IPS-18a (cell line): ENCODE data around the gene SPECC1L.
A peak's percentile ranks its signal among the peaks of the same experiment; 100 is the strongest.

Experiments
- H3K27ac ChIP-seq: one replicate; pipeline ENCODE4 v1.5.1; 2013; ENCODE audit warnings: low read length
- H3K27me3 ChIP-seq: one replicate; pipeline ENCODE4 v1.6.1; 2013; ENCODE audit warnings: mild to moderate bottlenecking, low read length; ENCODE audit not compliant: control insufficient read depth, insufficient read depth
- H3K36me3 ChIP-seq: one replicate; pipeline ENCODE4 v1.6.1; 2013; ENCODE audit warnings: low read depth, low read length; ENCODE audit not compliant: control insufficient read depth
- H3K4me1 ChIP-seq: one replicate; pipeline ENCODE4 v1.6.1; 2013; ENCODE audit warnings: low read depth, low read length; ENCODE audit not compliant: control insufficient read depth
- H3K4me3 ChIP-seq: one replicate; pipeline ENCODE4 v1.5.1; 2013; ENCODE audit warnings: low read length
- H3K9ac ChIP-seq: one replicate; pipeline ENCODE4 v1.6.1; 2013; ENCODE audit warnings: mild to moderate bottlenecking, low read length, moderate library complexity
- H3K9me3 ChIP-seq: one replicate; pipeline ENCODE4 v1.6.1; 2013; ENCODE audit warnings: low read depth, low read length; ENCODE audit not compliant: control insufficient read depth

SPECC1L gene

GRCh38 chr22:24422102-24422665 lies 151.6 kb downstream of the SPECC1L start:
- Histone ChIP-seq H3K9ac (no peak overlapping the region), H3K27me3 (peaks cover 13% of the 10 kb centered on the region), H3K4me3 (no peak overlapping the region), H3K4me1 (peaks cover 8% of the 10 kb centered on the region), H3K9me3 (no peaks in the 10 kb centered on the region), H3K27ac (no peak overlapping the region), H3K36me3 (no peaks in the 10 kb centered on the region)

- no peaks in the 10 kb centered on the region for H3K36me3 ChIP-seq
- H3K27me3 ChIP-seq: peaks cover 13% of the 10 kb centered on the region
- H3K4me3 ChIP-seq: peak overlapping the region; percentile 46
- H3K4me1 ChIP-seq: peaks cover 9% of the 10 kb centered on the region
- no peak overlapping the region for H3K27ac ChIP-seq
- no peaks in the 10 kb centered on the region for H3K9me3 ChIP-seq
- H3K9ac ChIP-seq: no peak overlapping the region
Measured at GRCh38 chr22:24423519-24424000, 152.9 kb downstream of the SPECC1L start.

DNA sequence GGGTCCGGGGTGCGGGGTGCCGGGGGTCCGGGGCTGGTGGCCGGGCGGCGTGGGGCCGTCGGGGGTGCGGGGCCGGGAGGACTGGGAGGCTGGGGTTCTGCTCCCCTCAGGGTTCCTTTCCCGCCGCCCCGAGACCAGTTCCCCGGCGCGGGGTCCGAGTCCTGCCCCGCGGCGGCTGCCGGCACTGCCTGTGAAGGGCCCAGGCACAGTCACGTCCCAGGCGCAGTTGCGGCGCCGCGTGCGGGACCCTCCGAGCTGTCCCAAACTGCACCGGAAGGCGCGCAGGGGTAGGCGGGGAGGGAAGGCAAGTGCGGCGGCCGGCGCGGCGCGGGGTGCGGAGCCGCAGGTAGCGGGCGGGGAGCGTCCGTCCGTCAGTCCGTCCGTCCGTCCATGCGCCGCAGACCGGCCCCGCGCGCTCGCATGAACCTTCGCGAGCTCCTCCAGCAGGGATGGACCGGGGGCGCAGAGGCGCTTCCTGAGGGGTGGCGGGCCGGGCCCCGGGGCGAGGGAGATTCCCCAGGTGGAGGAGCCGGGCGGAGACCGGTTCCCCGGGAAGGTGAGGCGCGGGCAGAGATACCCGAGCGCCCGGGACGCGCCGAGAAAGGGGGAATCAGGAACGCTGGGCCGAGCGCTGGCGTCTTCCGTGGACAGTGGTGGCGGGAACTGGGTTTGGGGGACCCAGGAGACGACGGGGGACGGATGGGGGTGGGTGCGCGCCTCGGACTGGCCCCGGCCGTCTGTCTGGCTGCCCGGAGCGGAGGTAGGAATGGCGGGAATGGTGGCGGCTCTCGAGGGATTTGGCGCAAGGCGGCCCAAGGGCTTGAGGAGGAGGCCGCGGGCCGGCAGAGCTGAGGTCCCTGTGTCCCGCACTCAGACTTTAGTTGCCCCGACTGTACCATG lies 153.6 kb downstream of the SPECC1L start:
- Histone ChIP-seq H3K36me3 (no peaks in the 10 kb centered on the region), H3K27ac (no peak overlapping the region), H3K4me3 (peak overlapping the region; percentile 46), H3K27me3 (peaks cover 13% of the 10 kb centered on the region), H3K4me1 (peaks cover 15% of the 10 kb centered on the region), H3K9ac (no peak overlapping the region), H3K9me3 (no peaks in the 10 kb centered on the region)

GRCh38 chr22:24424901-24425775 lies 154.5 kb downstream of the SPECC1L start:
- Histone ChIP-seq H3K36me3 (no peaks in the 10 kb centered on the region), H3K4me1 (peaks cover 9% of the 10 kb centered on the region), H3K9me3 (no peaks in the 10 kb centered on the region), H3K27me3 (peaks cover 13% of the 10 kb centered on the region), H3K9ac (no peak overlapping the region), H3K4me3 (peak overlapping the region; percentile 46), H3K27ac (no peak overlapping the region)

DNA sequence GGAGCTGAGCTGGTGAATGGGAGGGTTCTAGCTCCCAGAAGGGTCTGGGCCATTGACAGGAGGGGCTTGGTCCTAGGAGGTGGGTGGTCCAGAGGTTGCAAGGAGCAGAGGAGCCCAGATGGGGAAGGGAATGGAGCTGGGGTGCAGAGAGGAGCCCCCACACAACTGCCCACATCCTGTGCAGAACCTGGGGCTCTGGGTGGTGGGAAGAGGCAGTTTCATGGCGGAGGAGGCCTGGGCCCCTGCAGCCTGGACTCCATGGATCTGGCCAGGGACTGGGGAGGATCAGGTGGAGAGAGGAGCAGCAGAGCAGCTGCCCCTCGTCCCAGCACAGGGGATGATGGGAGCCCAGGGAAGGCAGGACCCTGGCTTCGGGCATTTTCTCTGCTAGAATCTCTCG lies 155.8 kb downstream of the SPECC1L start:
- H3K4me3 ChIP-seq: no peak overlapping the region
- no peak overlapping the region for H3K9ac ChIP-seq
- no peak overlapping the region for H3K27ac ChIP-seq
- H3K4me1 ChIP-seq: peaks cover 9% of the 10 kb centered on the region
- H3K27me3 ChIP-seq: peaks cover 13% of the 10 kb centered on the region
- H3K9me3 ChIP-seq: no peaks in the 10 kb centered on the region
- no peaks in the 10 kb centered on the region for H3K36me3 ChIP-seq

- H3K36me3 ChIP-seq: no peaks in the 10 kb centered on the region
- H3K9me3 ChIP-seq: no peaks in the 10 kb centered on the region
- peaks cover 13% of the 10 kb centered on the region for H3K27me3 ChIP-seq
- peaks cover 9% of the 10 kb centered on the region for H3K4me1 ChIP-seq
- H3K4me3 ChIP-seq: no peak overlapping the region
- H3K27ac ChIP-seq: no peak overlapping the region
- no peak overlapping the region for H3K9ac ChIP-seq
Measured at GRCh38 chr22:24426851-24427499, 156.3 kb downstream of the SPECC1L start.

GRCh38 chr22:24427500-24428164 lies 157.0 kb downstream of the SPECC1L start, which contains the start of gene ADORA2A:
ADORA2A (plus strand) TSS chr22:24427599; CDS start chr22:24433405, 5,806 bp downstream.
- Histone ChIP-seq H3K9ac (no peak within 1 kb of the TSS), H3K4me1 (peaks cover 9% of the 10 kb centered on the region), H3K27ac (no peak within 1 kb of the TSS), H3K9me3 (no peaks in the 10 kb centered on the region), H3K27me3 (peaks cover 13% of the 10 kb centered on the region), H3K36me3 (no peaks in the 10 kb centered on the region), H3K4me3 (no peak within 1 kb of the TSS)

DNA sequence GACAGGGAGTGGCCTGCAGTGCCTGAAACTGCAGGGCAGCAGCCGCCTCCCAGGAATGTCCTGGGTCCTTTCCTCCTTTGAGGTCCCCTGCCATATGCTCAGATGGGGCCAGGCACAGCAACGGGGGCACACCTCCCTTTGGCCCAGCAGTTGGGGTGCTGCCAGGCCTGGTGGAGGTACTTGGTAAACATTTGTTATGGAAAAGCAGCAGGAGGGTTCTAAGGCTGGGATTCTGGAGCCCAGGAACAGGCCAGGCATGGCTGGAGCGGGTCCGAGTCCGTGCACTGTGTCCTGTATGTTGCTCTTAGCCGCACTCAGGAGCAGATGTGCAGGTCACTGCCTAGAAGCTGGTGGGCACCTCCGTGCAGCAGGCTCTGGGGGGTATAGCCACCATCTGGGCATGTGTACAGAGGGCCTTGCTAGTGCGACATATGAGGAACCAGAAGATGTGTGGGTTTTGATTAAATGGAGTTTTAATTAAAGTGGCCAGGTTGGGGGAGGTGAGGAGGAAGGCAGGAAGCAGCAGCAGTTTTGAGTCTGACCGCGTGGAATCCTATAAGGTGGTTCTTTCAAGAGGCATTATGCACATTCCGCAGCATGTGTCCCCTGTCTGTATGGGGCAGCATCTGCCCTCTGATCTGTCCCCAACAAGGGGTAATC lies 158.2 kb downstream of the SPECC1L start:
- Histone ChIP-seq H3K9me3 (no peaks in the 10 kb centered on the region), H3K4me3 (no peak overlapping the region), H3K9ac (no peak overlapping the region), H3K36me3 (no peaks in the 10 kb centered on the region), H3K4me1 (peaks cover 9% of the 10 kb centered on the region), H3K27ac (no peak overlapping the region), H3K27me3 (peaks cover 12% of the 10 kb centered on the region)

- Histone ChIP-seq H3K27me3 (peaks cover 4% of the 10 kb centered on the region), H3K4me1 (peaks cover 9% of the 10 kb centered on the region), H3K9me3 (no peaks in the 10 kb centered on the region), H3K27ac (no peak overlapping the region), H3K9ac (no peak overlapping the region), H3K36me3 (no peaks in the 10 kb centered on the region), H3K4me3 (no peak overlapping the region)
Measured at GRCh38 chr22:24429411-24430365, 159.1 kb downstream of the SPECC1L start.
